Measurements from ENCODE around the gene NFATC2.
"Not testable (repeated sequence)": the region's sequence is repeated elsewhere in the genome, so short reads cannot be mapped to it uniquely, and the experiment has no call there.

The NFATC2 gene

DNA sequence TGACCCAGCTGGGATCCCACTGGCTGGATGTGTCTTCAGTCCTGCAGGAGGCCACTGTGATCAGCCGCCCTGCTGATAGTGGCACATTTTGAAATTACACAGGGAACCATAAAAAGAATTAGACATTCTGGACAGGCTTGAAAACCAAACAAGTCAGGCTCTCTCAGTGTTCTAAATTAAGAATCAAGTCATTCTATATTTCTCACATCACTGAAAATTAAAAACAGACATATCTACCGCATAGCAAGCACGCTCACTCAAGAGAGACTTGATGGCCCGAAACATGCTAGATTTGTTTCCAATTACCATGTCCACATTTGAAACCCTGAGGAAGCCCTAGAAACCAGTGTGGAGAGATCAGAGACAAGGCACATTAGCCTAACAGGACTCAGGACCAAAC, 57.7 kb downstream of the NFATC2 start:
- H3K9ac ChIP-seq (ENCODE audit: low read length in 2 of 2) = no peak overlapping the region
- peaks cover 13% of the 10 kb centered on the region for H3K4me1 ChIP-seq (ENCODE audit: control insufficient read depth, insufficient read depth, low read length)

DNA sequence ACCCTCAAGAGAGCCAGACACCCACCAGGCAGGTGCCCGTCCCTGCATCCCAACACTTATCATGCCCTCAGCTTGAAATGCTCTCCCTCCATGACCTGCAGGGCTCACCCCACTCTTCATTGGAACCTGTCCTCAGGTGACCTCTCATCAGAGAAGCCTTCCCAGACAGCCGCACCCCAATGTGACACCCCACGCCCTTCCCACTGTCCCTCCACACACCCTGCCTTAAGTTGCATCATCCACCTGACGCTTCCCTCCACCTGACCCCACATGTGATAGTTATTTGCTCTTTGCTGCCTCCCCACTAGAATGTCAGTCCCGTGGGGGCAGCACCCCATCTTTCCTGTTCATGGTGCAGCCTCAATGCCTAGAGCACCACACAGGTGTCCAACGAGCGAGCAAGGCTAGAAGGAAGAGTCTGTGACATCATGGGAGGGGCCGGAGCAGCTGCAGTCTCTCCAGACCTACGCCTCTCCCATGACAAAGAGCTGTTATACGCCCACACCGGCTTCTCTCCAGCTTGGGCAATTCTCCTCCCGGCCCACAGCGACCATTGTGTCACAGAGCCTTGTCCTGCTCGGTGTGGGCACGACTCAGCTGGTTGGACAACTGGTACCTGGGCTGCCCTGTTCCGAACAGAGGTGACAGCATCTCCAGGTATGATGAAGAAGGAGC, 58.2 kb downstream of the NFATC2 start:
- Histone ChIP-seq H3K27me3 (ENCODE audit: control insufficient read depth in 1 of 2, insufficient read depth in 2 of 2, low read length in 2 of 2) (no peaks in the 10 kb centered on the region), H3K9ac (ENCODE audit: low read length in 2 of 2) (no peak overlapping the region), H3K9me3 (ENCODE audit: control insufficient read depth in 2 of 2, low read length in 2 of 2) (no peaks in the 10 kb centered on the region), H3K4me1 (ENCODE audit: control insufficient read depth, insufficient read depth, low read length) (peaks cover 13% of the 10 kb centered on the region), H3K27ac (ENCODE audit: low read length) (no peak overlapping the region), H3K4me3 (ENCODE audit: low read length in 2 of 2) (no peak overlapping the region), H3K36me3 (ENCODE audit: control insufficient read depth in 2 of 2, insufficient read depth in 2 of 2, low read length in 2 of 2) (no peaks in the 10 kb centered on the region)

More for the DNA sequence above, 57.7 kb downstream of the NFATC2 start:
- Histone ChIP-seq H3K36me3 (ENCODE audit: control insufficient read depth in 2 of 2, insufficient read depth in 2 of 2, low read length in 2 of 2) (no peaks in the 10 kb centered on the region), H3K27ac (ENCODE audit: low read length) (no peak overlapping the region), H3K4me3 (ENCODE audit: low read length in 2 of 2) (no peak overlapping the region), H3K9me3 (ENCODE audit: control insufficient read depth in 2 of 2, low read length in 2 of 2) (no peaks in the 10 kb centered on the region), H3K27me3 (ENCODE audit: control insufficient read depth in 1 of 2, insufficient read depth in 2 of 2, low read length in 2 of 2) (no peaks in the 10 kb centered on the region)

- Histone ChIP-seq H3K9me3 (ENCODE audit: control insufficient read depth in 2 of 2, low read length in 2 of 2) (no peaks in the 10 kb centered on the region), H3K36me3 (ENCODE audit: control insufficient read depth in 2 of 2, insufficient read depth in 2 of 2, low read length in 2 of 2) (peaks cover 0 to 2% of the 10 kb centered on the region in 2 donors), H3K9ac (ENCODE audit: low read length in 2 of 2) (no peak overlapping the region), H3K27ac (ENCODE audit: low read length) (no peak overlapping the region), H3K4me1 (ENCODE audit: control insufficient read depth, insufficient read depth, low read length) (peaks cover 12% of the 10 kb centered on the region), H3K4me3 (ENCODE audit: low read length in 2 of 2) (no peak overlapping the region), H3K27me3 (ENCODE audit: control insufficient read depth in 1 of 2, insufficient read depth in 2 of 2, low read length in 2 of 2) (no peaks in the 10 kb centered on the region)
Measured at GRCh38 chr20:51482836-51483473, 59.6 kb downstream of the NFATC2 start.

GRCh38 chr20:51481341-51481914, 61.1 kb downstream of the NFATC2 start:
- Histone ChIP-seq H3K9me3 (ENCODE audit: control insufficient read depth in 2 of 2, low read length in 2 of 2) (no peaks in the 10 kb centered on the region), H3K36me3 (ENCODE audit: control insufficient read depth in 2 of 2, insufficient read depth in 2 of 2, low read length in 2 of 2) (peaks cover 0 to 2% of the 10 kb centered on the region in 2 donors), H3K9ac (ENCODE audit: low read length in 2 of 2) (no peak overlapping the region), H3K4me3 (ENCODE audit: low read length in 2 of 2) (no peak overlapping the region), H3K4me1 (ENCODE audit: control insufficient read depth, insufficient read depth, low read length) (peaks cover 3% of the 10 kb centered on the region), H3K27ac (ENCODE audit: low read length) (no peak overlapping the region), H3K27me3 (ENCODE audit: control insufficient read depth in 1 of 2, insufficient read depth in 2 of 2, low read length in 2 of 2) (no peaks in the 10 kb centered on the region)

DNA sequence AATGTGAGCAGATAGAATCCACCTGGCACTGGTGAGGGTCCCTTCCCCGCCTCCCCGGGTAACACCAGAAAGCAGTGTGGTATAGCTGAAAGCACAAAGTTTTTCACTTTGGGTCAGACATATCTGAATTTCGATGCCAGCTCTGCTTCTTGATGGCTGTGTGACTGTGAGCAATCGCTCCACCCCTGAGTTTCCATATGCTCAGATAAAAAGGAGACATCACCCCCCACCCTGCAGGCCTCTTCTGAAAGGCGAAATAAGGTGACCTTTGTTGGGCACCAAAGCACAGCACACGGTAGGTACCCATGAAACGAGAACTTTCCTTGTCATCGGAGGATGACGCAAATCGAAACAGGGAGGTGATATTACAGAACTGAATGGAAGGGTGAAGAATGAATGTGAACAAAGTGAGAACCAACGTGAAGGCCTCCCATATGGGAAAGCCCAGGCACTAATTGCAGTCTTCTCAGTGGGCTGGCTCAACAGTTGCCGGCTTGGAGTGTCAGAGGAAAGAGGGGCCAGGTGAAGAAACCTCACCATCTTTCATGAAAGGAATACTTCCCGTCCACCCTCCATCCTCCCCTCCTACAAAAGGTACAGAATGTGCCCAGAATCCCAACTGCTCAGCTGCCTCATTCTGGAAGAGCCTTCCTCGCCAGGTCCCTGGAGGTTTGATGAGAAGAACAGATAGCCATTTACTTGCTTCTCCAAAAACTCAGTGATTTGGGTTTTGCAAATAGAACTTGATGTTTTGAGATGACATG, 61.8 kb downstream of the NFATC2 start:
- Histone ChIP-seq H3K9ac (ENCODE audit: low read length in 2 of 2) (no peak overlapping the region), H3K4me1 (ENCODE audit: control insufficient read depth, insufficient read depth, low read length) (no peaks in the 10 kb centered on the region), H3K27me3 (ENCODE audit: control insufficient read depth in 1 of 2, insufficient read depth in 2 of 2, low read length in 2 of 2) (no peaks in the 10 kb centered on the region), H3K36me3 (ENCODE audit: control insufficient read depth in 2 of 2, insufficient read depth in 2 of 2, low read length in 2 of 2) (peaks cover 0 to 2% of the 10 kb centered on the region in 2 donors), H3K4me3 (ENCODE audit: low read length in 2 of 2) (no peak overlapping the region), H3K9me3 (ENCODE audit: control insufficient read depth in 2 of 2, low read length in 2 of 2) (no peaks in the 10 kb centered on the region), H3K27ac (ENCODE audit: low read length) (no peak overlapping the region)

- not testable (repeated sequence) for H3K36me3 ChIP-seq (ENCODE audit: control insufficient read depth in 2 of 2, insufficient read depth in 2 of 2, low read length in 2 of 2); H3K9ac ChIP-seq (ENCODE audit: low read length in 2 of 2)
Measured at GRCh38 chr20:51476106-51476505, 66.4 kb downstream of the NFATC2 start.

GRCh38 chr20:51473771-51474170, 68.7 kb downstream of the NFATC2 start:
- Histone ChIP-seq H3K4me3 (ENCODE audit: low read length in 2 of 2) (no peak overlapping the region), H3K9me3 (ENCODE audit: control insufficient read depth in 2 of 2, low read length in 2 of 2) (no peaks in the 10 kb centered on the region), H3K27ac (ENCODE audit: low read length) (no peak overlapping the region), H3K9ac (ENCODE audit: low read length in 2 of 2) (no peak overlapping the region), H3K4me1 (ENCODE audit: control insufficient read depth, insufficient read depth, low read length) (peaks cover 16% of the 10 kb centered on the region), H3K27me3 (ENCODE audit: control insufficient read depth in 1 of 2, insufficient read depth in 2 of 2, low read length in 2 of 2) (no peaks in the 10 kb centered on the region), H3K36me3 (ENCODE audit: control insufficient read depth in 2 of 2, insufficient read depth in 2 of 2, low read length in 2 of 2) (peaks cover 0 to 2% of the 10 kb centered on the region in 2 donors)

More at GRCh38 chr20:51476106-51476505, 66.4 kb downstream of the NFATC2 start:
- not testable (repeated sequence) for H3K27me3 ChIP-seq (ENCODE audit: control insufficient read depth in 1 of 2, insufficient read depth in 2 of 2, low read length in 2 of 2); H3K27ac ChIP-seq (ENCODE audit: low read length); H3K4me1 ChIP-seq (ENCODE audit: control insufficient read depth, insufficient read depth, low read length); H3K9me3 ChIP-seq (ENCODE audit: control insufficient read depth in 2 of 2, low read length in 2 of 2); H3K4me3 ChIP-seq (ENCODE audit: low read length in 2 of 2)

GRCh38 chr20:51473256-51473655, 69.3 kb downstream of the NFATC2 start:
- no peak overlapping the region for H3K9ac ChIP-seq (ENCODE audit: low read length in 2 of 2)

DNA sequence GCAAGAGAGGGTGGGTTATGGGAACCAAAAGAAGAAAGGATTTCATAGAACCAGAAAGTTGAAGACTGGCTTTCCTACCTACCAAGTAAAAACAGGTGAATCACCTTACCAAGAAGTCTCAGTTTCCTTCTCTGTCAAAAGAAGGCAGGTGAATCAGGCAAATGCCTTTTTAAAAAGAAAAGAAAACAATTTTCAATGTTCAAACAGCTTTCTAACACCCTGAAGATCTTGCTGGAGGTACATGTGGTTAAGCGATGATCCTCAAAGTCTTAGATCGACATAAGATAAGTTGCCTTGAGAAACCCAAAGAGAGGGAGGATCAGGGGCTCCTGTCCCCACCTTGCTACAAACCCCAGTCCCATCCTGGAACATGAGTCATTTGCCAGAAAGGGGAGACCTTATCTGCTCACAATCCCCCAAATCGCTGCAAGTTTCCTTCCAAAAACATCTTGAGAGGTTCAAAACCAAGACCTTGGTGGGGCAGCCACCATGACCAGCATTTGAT, 71.6 kb downstream of the NFATC2 start:
- peaks cover 22% of the 10 kb centered on the region for H3K4me1 ChIP-seq (ENCODE audit: control insufficient read depth, insufficient read depth, low read length)
- peaks cover 0 to 2% of the 10 kb centered on the region in 2 donors for H3K36me3 ChIP-seq (ENCODE audit: control insufficient read depth in 2 of 2, insufficient read depth in 2 of 2, low read length in 2 of 2)
- peak overlapping the region; percentile 64 for H3K27ac ChIP-seq (ENCODE audit: low read length)
- H3K27me3 ChIP-seq (ENCODE audit: control insufficient read depth in 1 of 2, insufficient read depth in 2 of 2, low read length in 2 of 2) = no peaks in the 10 kb centered on the region
- H3K9ac ChIP-seq (ENCODE audit: low read length in 2 of 2) = no peak overlapping the region
- H3K9me3 ChIP-seq (ENCODE audit: control insufficient read depth in 2 of 2, low read length in 2 of 2) = no peaks in the 10 kb centered on the region
- H3K4me3 ChIP-seq (ENCODE audit: low read length in 2 of 2) = no peak overlapping the region

More at GRCh38 chr20:51473256-51473655, 69.3 kb downstream of the NFATC2 start:
- peaks cover 0 to 2% of the 10 kb centered on the region in 2 donors for H3K36me3 ChIP-seq (ENCODE audit: control insufficient read depth in 2 of 2, insufficient read depth in 2 of 2, low read length in 2 of 2)
- no peak overlapping the region for H3K4me3 ChIP-seq (ENCODE audit: low read length in 2 of 2)
- H3K9me3 ChIP-seq (ENCODE audit: control insufficient read depth in 2 of 2, low read length in 2 of 2) = no peaks in the 10 kb centered on the region
- peaks cover 21% of the 10 kb centered on the region for H3K4me1 ChIP-seq (ENCODE audit: control insufficient read depth, insufficient read depth, low read length)
- H3K27ac ChIP-seq (ENCODE audit: low read length) = no peak overlapping the region
- no peaks in the 10 kb centered on the region for H3K27me3 ChIP-seq (ENCODE audit: control insufficient read depth in 1 of 2, insufficient read depth in 2 of 2, low read length in 2 of 2)

DNA sequence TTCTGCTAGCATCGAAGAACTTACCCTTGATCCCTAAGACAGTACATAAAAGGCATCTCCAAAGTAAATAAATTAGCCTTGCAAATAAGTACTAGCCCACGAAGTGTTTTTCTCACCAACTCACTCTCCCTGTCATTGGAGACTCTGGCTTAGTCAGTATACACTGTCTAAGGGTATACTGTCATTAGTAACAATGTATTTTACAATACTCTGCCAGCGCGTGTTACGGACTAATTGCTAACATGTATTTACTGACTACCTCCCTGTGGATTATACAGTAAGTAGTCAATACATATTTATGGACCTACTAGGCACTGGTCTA, 72.1 kb downstream of the NFATC2 start:
- H3K4me1 ChIP-seq (ENCODE audit: control insufficient read depth, insufficient read depth, low read length) = peaks cover 22% of the 10 kb centered on the region
- peaks cover 0 to 2% of the 10 kb centered on the region in 2 donors for H3K36me3 ChIP-seq (ENCODE audit: control insufficient read depth in 2 of 2, insufficient read depth in 2 of 2, low read length in 2 of 2)
- no peak overlapping the region for H3K9ac ChIP-seq (ENCODE audit: low read length in 2 of 2)
- H3K27me3 ChIP-seq (ENCODE audit: control insufficient read depth in 1 of 2, insufficient read depth in 2 of 2, low read length in 2 of 2) = no peaks in the 10 kb centered on the region
- H3K9me3 ChIP-seq (ENCODE audit: control insufficient read depth in 2 of 2, low read length in 2 of 2) = no peaks in the 10 kb centered on the region
- H3K4me3 ChIP-seq (ENCODE audit: low read length in 2 of 2) = no peak overlapping the region
- peak overlapping the region; percentile 64 for H3K27ac ChIP-seq (ENCODE audit: low read length)

Data from stomach smooth muscle (tissue), 2 donors.